ENCODE data around the gene CIAO3.

The CIAO3 gene

GRCh38 chr16:721765-722540 is 18.8 kb downstream of the CIAO3 start:
- Histone ChIP-seq H3F3A (ENCODE audit: insufficient read depth, low read length) (peaks cover 17% of the 10 kb centered on the region; the same call in 1 of the 2 replicates), H4K20me1 (ENCODE audit: insufficient read depth, low read length) (no peaks in the 10 kb centered on the region), H3K9ac (ENCODE audit: low read length) (no peak overlapping the region), H3K27ac (ENCODE audit: low read length) (no peak overlapping the region; the same call in 1 of the 2 replicates), H3K27me3 (replicated peaks; ENCODE audit: insufficient read depth, low read length) (peaks cover 17% of the 10 kb centered on the region), H3K9me3 (replicated peaks; ENCODE audit: insufficient read depth, low read length) (no peaks in the 10 kb centered on the region), H3K4me1 (ENCODE audit: low read length) (peaks cover 9% of the 10 kb centered on the region), H3K79me2 (ENCODE audit: low read length) (peaks cover 9% of the 10 kb centered on the region; the same call in 1 of the 2 replicates), H2AFZ (ENCODE audit: low read length) (no peak overlapping the region), H3K9me2 (replicated peaks; ENCODE audit: insufficient read depth, low read length) (no peaks in the 10 kb centered on the region), H3K4me2 (ENCODE audit: low read depth, low read length) (peak overlapping the region; percentile 61), H3K4me3 (ENCODE audit: low read length) (peak overlapping the region; percentile 42), H3K36me3 (replicated peaks; ENCODE audit: insufficient read depth, low read length) (no peaks in the 10 kb centered on the region)
- no peak for DNase-seq
- TF ChIP-seq CTCF (IDR thresholded peaks at IDR 0.05; ENCODE audit: low read length), result no peak
- TF ChIP-seq EZH2phosphoT487 (IDR thresholded peaks at IDR 0.05; ENCODE audit: low read length), result no peak
- no peak for TF ChIP-seq EZH2 (optimal IDR thresholded peaks at IDR 0.05; ENCODE audit: low read depth, low read length)

GRCh38 chr16:720990-721764 is 19.6 kb downstream of the CIAO3 start, which contains the start of gene ANTKMT:
TSS of gene ANTKMT (plus strand) at chr16:721146. CDS start at chr16:721275, 129 bp downstream.
- Histone ChIP-seq H3K4me1 (ENCODE audit: low read length) (peaks cover 9% of the 10 kb centered on the region; the same call in 1 of the 2 replicates), H3K9ac (ENCODE audit: low read length) (peak within 1 kb of the TSS; percentile 87), H3F3A (ENCODE audit: insufficient read depth, low read length) (peaks cover 13% of the 10 kb centered on the region; the same call in 1 of the 2 replicates), H2AFZ (ENCODE audit: low read length) (peak within 1 kb of the TSS; percentile 91), H3K27me3 (replicated peaks; ENCODE audit: insufficient read depth, low read length) (peaks cover 25% of the 10 kb centered on the region), H3K9me3 (replicated peaks; ENCODE audit: insufficient read depth, low read length) (no peaks in the 10 kb centered on the region), H3K79me2 (ENCODE audit: low read length) (peaks cover 9% of the 10 kb centered on the region; the same call in 1 of the 2 replicates), H3K4me3 (ENCODE audit: low read length) (peak within 1 kb of the TSS; percentile 95), H3K36me3 (replicated peaks; ENCODE audit: insufficient read depth, low read length) (no peaks in the 10 kb centered on the region), H3K4me2 (ENCODE audit: low read depth, low read length) (peak within 1 kb of the TSS; percentile 95), H3K27ac (ENCODE audit: low read length) (peak within 1 kb of the TSS; percentile 74), H3K9me2 (replicated peaks; ENCODE audit: insufficient read depth, low read length) (no peaks in the 10 kb centered on the region), H4K20me1 (ENCODE audit: insufficient read depth, low read length) (no peaks in the 10 kb centered on the region)
- TF ChIP-seq CTCF (IDR thresholded peaks at IDR 0.05; ENCODE audit: low read length), result no peak
- no peak for TF ChIP-seq EZH2 (optimal IDR thresholded peaks at IDR 0.05; ENCODE audit: low read depth, low read length)
- no peak for TF ChIP-seq EZH2phosphoT487 (IDR thresholded peaks at IDR 0.05; ENCODE audit: low read length)
- peak; percentile 94 for DNase-seq

- no peaks in the 10 kb centered on the region for H3K36me3 ChIP-seq (replicated peaks; ENCODE audit: insufficient read depth, low read length)
- peaks cover 10% of the 10 kb centered on the region; the same call in 1 of the 2 replicates for H3F3A ChIP-seq (ENCODE audit: insufficient read depth, low read length)
- H3K79me2 ChIP-seq (ENCODE audit: low read length), result peaks cover 9% of the 10 kb centered on the region; the same call in 1 of the 2 replicates
- DNase-seq, result peak; percentile 68
- H4K20me1 ChIP-seq (ENCODE audit: insufficient read depth, low read length), result no peaks in the 10 kb centered on the region
- no peaks in the 10 kb centered on the region for H3K9me2 ChIP-seq (replicated peaks; ENCODE audit: insufficient read depth, low read length)
- peaks cover 9% of the 10 kb centered on the region; the same call in 1 of the 2 replicates for H3K4me1 ChIP-seq (ENCODE audit: low read length)
- H3K9me3 ChIP-seq (replicated peaks; ENCODE audit: insufficient read depth, low read length), result no peaks in the 10 kb centered on the region
- H3K4me2 ChIP-seq (ENCODE audit: low read depth, low read length), result peak overlapping the region; percentile 95
- H3K27ac ChIP-seq (ENCODE audit: low read length), result peak overlapping the region; percentile 74
- peak overlapping the region; percentile 95 for H3K4me3 ChIP-seq (ENCODE audit: low read length)
- H3K9ac ChIP-seq (ENCODE audit: low read length), result peak overlapping the region; percentile 87
- H3K27me3 ChIP-seq (replicated peaks; ENCODE audit: insufficient read depth, low read length), result peaks cover 25% of the 10 kb centered on the region
- H2AFZ ChIP-seq (ENCODE audit: low read length), result peak overlapping the region; percentile 91
- TF ChIP-seq CTCF (IDR thresholded peaks at IDR 0.05; ENCODE audit: low read length), result peak; percentile 24
- TF ChIP-seq EZH2 (optimal IDR thresholded peaks at IDR 0.05; ENCODE audit: low read depth, low read length), result no peak
- no peak for TF ChIP-seq EZH2phosphoT487 (IDR thresholded peaks at IDR 0.05; ENCODE audit: low read length)
These were observed 20.3 kb downstream of the CIAO3 start for GRCh38 chr16:720447-720989.

Data from MM.1S (cell line).